NOMO-1 treated with dmso at 0.1 percent for 144 hours (cell line): ENCODE results near the gene ATF7IP2.
"Not testable (repeated sequence)": the region's sequence is repeated elsewhere in the genome, so short reads cannot be mapped to it uniquely, and the experiment has no call there.

Source experiments
- DNase-seq: peaks from one replicate; lab custom pipeline; 2025; ENCODE audit not compliant: unreplicated experiment; lab: John Stamatoyannopoulos, UW

ATF7IP2 gene

GRCh38 chr16:10373556-10373955, 12.3 kb upstream of the ATF7IP2 start:
- DNase-seq = no peak

GRCh38 chr16:10376229-10376628, 9.6 kb upstream of the ATF7IP2 start:
- no peak for DNase-seq

GRCh38 chr16:10383626-10384025, 2.2 kb upstream of the ATF7IP2 start:
- DNase-seq = no peak

GRCh38 chr16:10386517-10387100, 748 bp downstream of the ATF7IP2 start:
- no peak for DNase-seq

GRCh38 chr16:10387188-10387617, 1.3 kb downstream of the ATF7IP2 start:
- DNase-seq = no peak

DNA sequence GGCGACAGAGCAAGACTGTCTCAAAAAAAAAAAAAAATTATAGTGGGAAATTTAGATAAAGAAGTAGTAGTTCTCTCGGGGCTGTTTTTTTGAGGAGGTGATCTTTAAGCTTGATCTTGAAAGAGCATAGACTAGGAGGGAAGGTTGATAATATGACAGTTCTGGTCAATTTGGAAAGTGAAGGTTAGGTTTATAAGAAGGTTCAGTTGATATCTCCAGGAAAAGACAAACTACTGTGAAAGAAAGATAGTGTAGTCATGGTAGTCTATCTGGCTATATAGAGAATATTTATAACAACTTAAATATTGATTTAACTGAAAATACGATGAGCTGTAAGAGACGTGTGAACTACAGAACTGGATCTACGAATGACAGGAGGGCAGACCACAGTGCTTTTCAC, 3.1 kb downstream of the ATF7IP2 start:
- DNase-seq = no peak

GRCh38 chr16:10390330-10390729, 4.5 kb downstream of the ATF7IP2 start:
- DNase-seq = no peak

DNA sequence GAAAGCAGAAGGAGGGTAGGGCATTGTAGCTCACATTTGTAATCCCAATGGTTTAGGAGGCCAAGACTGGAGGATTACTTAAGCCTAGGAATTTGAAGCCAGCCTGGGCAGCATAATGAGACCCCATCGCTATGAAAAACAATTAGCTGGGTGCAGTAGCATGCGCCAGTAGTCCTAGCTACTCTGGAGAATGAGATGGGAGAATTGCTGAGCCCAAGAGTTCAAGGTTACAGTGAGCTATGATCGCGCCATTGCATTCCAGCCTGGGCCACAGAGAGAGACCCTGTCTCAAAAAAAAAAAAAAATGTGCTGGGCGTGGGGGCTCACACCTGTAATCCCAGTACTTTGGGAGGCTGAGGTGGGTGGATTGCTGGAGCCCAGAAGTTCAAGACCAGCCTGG, 5.0 kb downstream of the ATF7IP2 start:
- DNase-seq = no peak

- no peak for DNase-seq
Observed at GRCh38 chr16:10391339-10391738, 5.5 kb downstream of the ATF7IP2 start.

- no peak for DNase-seq
Observed at GRCh38 chr16:10402975-10403374, 17.1 kb downstream of the ATF7IP2 start.

DNA sequence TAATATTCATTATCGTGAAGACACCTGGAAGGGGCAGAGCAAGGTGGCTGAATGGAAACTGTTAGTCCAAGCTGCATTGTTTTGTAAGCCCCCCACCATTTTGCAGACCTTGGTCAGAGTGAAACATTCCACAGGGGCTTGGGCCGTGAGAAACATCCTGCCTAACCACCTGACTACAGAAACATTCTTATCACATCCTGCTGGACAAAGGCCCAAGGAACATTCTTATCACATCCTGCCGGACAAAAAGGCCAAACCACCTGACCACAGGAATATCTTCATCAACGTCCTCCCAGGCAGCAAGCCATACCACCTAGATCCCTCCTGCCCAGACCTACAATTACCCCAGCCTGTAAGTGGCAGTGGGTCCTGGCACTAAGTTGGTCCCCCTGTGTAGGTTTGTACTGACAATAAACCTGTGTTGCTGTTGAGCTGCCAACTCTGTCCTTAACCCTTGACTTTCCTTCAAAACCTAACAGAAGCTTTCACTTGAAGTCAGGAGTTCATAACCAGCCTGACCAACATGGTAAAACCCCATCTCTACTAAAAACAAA, 19.6 kb downstream of the ATF7IP2 start:
- no peak for DNase-seq

- DNase-seq = no peak
Observed at GRCh38 chr16:10408824-10409381, 23.0 kb downstream of the ATF7IP2 start.

- not testable (repeated sequence) for DNase-seq
Observed at GRCh38 chr16:10409713-10410112, 23.9 kb downstream of the ATF7IP2 start.

GRCh38 chr16:10410469-10410868, 24.6 kb downstream of the ATF7IP2 start:
- no peak for DNase-seq

GRCh38 chr16:10412935-10413601, 27.2 kb downstream of the ATF7IP2 start:
- no peak for DNase-seq

DNA sequence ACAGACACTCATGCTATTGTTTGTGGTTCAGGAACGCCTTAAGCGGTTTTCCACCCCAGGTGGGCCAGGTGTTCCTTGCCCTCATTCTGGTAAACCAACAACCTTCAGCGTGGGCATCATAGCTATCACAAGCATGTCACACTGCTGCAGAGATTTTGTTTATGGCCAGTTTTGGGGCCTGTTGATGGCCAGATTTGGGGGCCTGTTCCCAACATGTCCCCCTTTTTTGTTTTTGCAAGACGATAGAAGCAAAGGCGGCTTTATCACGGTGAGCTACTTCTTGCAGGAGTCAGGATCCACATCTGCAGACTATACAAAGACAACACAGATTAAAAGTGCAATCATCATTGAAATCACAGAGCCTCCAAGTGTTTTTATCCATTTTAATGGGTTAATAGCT, 32.3 kb downstream of the ATF7IP2 start:
- DNase-seq = not testable (repeated sequence)

DNA sequence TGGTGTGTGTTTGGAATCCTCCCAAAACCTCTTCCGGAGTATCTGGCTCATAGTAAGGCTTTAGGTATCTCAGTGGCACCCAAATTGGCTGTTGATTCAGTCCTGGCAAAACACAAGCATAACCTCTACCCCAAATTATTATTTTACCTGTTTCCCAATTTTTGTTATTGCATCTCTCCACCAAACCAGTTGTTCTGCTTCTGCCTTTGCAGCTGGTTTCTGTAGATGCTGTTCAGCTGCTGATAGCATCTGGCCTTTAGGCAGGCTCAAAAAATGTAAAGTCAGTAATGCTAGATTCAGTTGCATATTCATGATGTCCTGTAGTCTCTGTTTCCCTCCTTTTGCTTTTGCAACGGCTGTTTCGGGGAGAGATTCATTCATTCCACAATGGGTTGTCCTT, 33.8 kb downstream of the ATF7IP2 start:
- no peak for DNase-seq

- no peak for DNase-seq
Observed at GRCh38 chr16:10421596-10421995, 35.7 kb downstream of the ATF7IP2 start.

GRCh38 chr16:10428433-10429168, 42.7 kb downstream of the ATF7IP2 start:
- DNase-seq = no peak

GRCh38 chr16:10429299-10429969, 43.6 kb downstream of the ATF7IP2 start:
- DNase-seq = not testable (repeated sequence)

DNA sequence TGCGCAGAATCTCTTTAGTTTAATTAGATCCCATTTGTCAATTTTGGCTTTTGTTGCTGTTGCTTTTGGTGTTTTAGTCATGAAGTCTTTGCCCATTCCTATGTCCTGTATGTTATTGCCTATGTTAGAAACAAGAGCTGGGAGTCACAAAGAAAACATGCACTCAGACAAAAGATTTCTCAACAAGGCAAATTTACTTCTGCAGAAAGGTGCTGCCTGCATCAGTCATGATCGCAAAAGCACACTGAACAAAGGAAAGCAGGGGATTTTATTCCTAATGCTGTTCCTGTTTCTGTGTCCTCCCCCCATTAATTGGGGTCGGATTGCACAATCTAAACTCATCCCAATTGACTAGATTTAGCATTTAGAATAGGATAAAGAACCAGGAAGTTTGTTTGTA, 55.9 kb downstream of the ATF7IP2 start:
- DNase-seq = no peak
